BJ (cell line): Measurements from ENCODE around the gene ECD. TPM values are rescaled to one million over a fixed set of nuclear protein-coding genes. Genes with fewer than 3 reads are reported as not detected.

Source experiments
- CTCF ChIA-PET: fragments of 350-600 bp; formaldehyde crosslinking; extraction: SDS; loops from one replicate; lab custom pipeline; 2021; ENCODE audit warnings: antibody characterized with exemption, inconsistent platforms; lab: Yijun Ruan, JAX
- POLR2A ChIA-PET: fragments of 300-600 bp; sonication (Branson Sonifier 250); formaldehyde crosslinking; extraction: SDS; loops from one replicate; lab custom pipeline; 2021; ENCODE audit warnings: antibody characterized with exemption; lab: Charles Lee
- DNase-seq: peaks from one replicate; pipeline ENCODE4 v3.0.0-alpha.2; 2011; ENCODE audit warnings: low read depth
- H3K27me3 ChIP-seq: 2 replicates; pipeline ENCODE4 v1.6.0; 2011; ENCODE audit warnings: low read length; ENCODE audit not compliant: control insufficient read depth, insufficient read depth
- H3K36me3 ChIP-seq: 2 replicates; pipeline ENCODE4 v1.5.1; 2011; ENCODE audit warnings: low read length; ENCODE audit not compliant: control insufficient read depth, insufficient read depth
- H3K4me3 ChIP-seq: 2 replicates; pipeline ENCODE4 v1.5.1; 2011; ENCODE audit warnings: low read depth, mild to moderate bottlenecking, control low read depth, low read length
- CTCF ChIP-seq: IDR thresholded peaks from 2 replicates; pipeline ENCODE4 v1.5.1; 2011; ENCODE audit warnings: low read depth, mild to moderate bottlenecking, control low read depth, inconsistent platforms, low read length, moderate library complexity; ENCODE audit not compliant: insufficient read depth
- polyA plus RNA-seq: library from polyadenylated mRNA; depleted of rRNA; stranded (reverse); fragments of >200 nt; gene quantifications from 2 replicates; pipeline ENCODE4 v1.2.3, GENCODE V29; 2011

The ECD gene
- polyA plus RNA-seq, 1 experiment = 25.4 TPM

- CTCF ChIA-PET = interaction anchor here (0.6 to 1.6 kb wide), 2 partner anchors 12 to 502 kb away, joined by 3 read pairs; no protein-coding TSS in a partner anchor
- no peak for TF ChIP-seq CTCF
- POLR2A ChIA-PET = no interaction called here
Measured at GRCh38 chr10:73209705-73210104, 41.9 kb upstream of the ECD start.

GRCh38 chr10:73207883-73208282 is 40.1 kb upstream of the ECD start:
- Histone ChIP-seq H3K4me3 (no peak overlapping the region), H3K36me3 (no peaks in the 10 kb centered on the region), H3K27me3 (no peaks in the 10 kb centered on the region)
- DNase-seq = no peak
- POLR2A ChIA-PET = no interaction called here
- TF ChIP-seq CTCF = no peak
- CTCF ChIA-PET = interaction anchor here (1.7 kb wide), 1 partner anchor 10 kb away, joined by 4 read pairs; no protein-coding TSS in a partner anchor

More at GRCh38 chr10:73209705-73210104, 41.9 kb upstream of the ECD start:
- Histone ChIP-seq H3K27me3 (no peaks in the 10 kb centered on the region), H3K4me3 (no peak overlapping the region), H3K36me3 (no peaks in the 10 kb centered on the region)
- peak; percentile 15 for DNase-seq

GRCh38 chr10:73206385-73206784 is 38.6 kb upstream of the ECD start:
- DNase-seq = no peak
- ChIA-PET CTCF (interaction anchor here (0.6 kb wide), 1 partner anchor 9 kb away, joined by 3 read pairs; no protein-coding TSS in a partner anchor), POLR2A (no interaction called here)
- Histone ChIP-seq H3K4me3 (no peak overlapping the region), H3K36me3 (no peaks in the 10 kb centered on the region), H3K27me3 (no peaks in the 10 kb centered on the region)
- no peak for TF ChIP-seq CTCF

GRCh38 chr10:73205890-73206289 is 38.1 kb upstream of the ECD start:
- no peak for DNase-seq
- CTCF ChIA-PET = no interaction called here
- H3K27me3 ChIP-seq = no peaks in the 10 kb centered on the region

GRCh38 chr10:73205081-73205480 is 37.3 kb upstream of the ECD start:
- no peak for TF ChIP-seq CTCF
- POLR2A ChIA-PET = no interaction called here
- CTCF ChIA-PET = no interaction called here
- no peak for DNase-seq
- Histone ChIP-seq H3K27me3 (no peaks in the 10 kb centered on the region), H3K36me3 (no peaks in the 10 kb centered on the region), H3K4me3 (no peak overlapping the region)

More at GRCh38 chr10:73205890-73206289, 38.1 kb upstream of the ECD start:
- Histone ChIP-seq H3K36me3 (no peaks in the 10 kb centered on the region), H3K4me3 (no peak overlapping the region)
- no peak for TF ChIP-seq CTCF
- POLR2A ChIA-PET = no interaction called here
